HG02588 (cell line): ENCODE results near the gene EHBP1.

ENCODE experiments used
- ATAC-seq: cut with Tn5 transposase; IDR thresholded peaks from one replicate; pipeline ENCODE4 v1.9.1; 2021; ENCODE audit warnings: mild to moderate bottlenecking, moderate library complexity; ENCODE audit not compliant: unreplicated experiment

The EHBP1 gene

DNA sequence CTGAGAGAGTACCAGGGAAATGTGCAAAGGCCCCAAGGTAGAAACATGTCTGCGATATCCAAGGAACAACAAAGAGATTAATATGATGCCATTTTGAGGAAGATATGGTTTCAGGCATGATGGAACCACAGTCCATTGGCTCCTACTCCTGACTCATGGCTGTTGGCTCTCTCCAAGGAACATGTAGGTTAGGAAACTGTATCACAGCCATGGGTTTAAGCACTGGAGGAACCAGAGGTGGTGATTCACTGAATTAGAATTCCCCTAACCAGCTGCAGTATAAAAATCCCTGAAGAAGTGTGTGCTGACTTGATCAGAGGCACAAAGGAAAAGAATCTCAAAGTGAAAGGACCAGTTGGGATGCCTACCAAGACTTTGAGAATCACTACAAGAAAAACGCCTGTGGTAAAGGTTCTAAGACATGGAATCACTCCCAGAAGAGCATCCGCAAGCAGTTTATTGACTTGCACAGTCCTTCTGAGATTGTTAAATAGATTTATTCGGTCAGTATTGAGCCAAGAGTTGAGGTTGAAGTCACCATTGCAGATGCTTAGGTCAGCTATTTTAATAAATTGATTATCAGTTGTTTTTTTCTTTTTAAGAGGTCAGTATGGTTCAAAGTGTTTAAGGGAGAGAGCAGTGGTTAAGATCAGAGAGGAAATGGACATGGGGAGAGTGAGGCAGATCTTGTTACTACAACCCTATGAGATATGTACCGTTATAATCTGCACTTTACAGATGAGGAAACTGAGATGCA, 234.4 kb downstream of the EHBP1 start:
- ATAC-seq: no peak

DNA sequence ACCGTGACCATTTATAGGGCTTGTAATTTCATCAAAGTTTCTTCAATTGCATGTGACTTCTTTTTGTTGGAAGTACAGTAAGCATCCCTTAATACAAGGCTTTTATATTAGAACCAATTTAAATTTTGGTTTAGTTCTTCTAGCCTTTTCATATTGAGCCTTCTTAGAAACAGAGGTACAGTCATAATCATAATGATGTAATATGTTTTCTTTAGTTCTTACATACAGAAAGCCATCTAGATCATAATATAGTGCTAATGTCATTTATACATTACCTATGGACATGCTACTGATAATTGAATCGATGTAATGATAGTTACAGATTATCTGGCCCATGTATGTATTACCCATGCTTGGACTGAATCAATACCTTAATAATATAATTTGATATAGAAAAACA, 235.2 kb downstream of the EHBP1 start:
- ATAC-seq: no peak

DNA sequence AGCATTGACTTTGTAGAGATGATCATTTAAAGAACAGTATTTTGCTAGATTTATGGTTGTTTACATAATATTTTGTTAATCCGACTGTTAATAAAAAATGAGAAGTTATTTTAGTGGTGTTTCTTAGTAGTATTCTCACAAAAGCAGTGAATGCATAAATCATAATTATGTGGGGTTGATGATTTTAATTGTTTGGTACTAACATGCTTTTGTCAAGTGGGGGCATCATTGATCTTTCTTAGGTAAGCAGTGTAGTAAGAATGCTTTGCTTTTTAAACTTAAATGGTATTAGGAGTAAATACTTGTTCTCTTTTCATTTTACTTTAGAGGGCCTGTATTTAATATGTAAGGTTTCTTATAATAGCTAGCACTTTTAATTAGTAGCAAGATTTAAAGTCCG, 235.9 kb downstream of the EHBP1 start:
- no peak for ATAC-seq

DNA sequence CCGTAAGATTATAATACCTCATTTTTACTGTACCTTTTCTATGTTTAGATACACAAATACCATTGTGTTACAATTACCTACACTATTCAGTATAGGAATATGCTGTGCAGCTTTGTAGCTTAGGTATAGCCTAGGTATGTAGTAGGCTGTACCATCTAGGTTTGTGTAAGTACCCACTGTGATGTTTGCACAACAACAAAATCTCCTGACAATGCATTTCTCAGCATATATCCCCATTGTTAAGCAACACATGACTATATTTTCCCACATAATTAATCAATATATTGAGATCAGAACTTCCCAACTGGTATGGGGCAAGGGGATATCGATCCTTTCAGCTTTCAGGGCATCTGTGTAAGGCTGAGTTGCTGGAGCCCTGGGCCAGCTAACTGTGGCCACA, 238.8 kb downstream of the EHBP1 start:
- no peak for ATAC-seq

DNA sequence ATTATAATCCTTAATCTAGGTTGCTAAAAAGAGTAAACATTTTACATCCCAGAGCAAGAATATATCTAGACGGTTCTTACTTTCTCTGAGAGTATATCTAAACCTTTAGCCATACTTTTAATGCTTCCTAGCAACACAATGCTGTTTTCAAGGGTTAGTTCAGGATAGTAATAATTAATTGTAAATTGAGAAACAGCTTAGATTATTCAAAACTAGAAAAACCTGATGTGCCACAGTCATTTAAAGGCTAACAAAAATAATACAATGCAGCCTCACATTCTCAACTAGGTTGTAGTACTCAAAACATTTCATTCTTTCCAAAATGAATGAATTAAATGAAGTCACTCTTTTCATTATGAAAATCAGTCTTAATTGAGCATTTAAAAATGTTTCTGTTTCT, 241.9 kb downstream of the EHBP1 start:
- ATAC-seq: no peak

DNA sequence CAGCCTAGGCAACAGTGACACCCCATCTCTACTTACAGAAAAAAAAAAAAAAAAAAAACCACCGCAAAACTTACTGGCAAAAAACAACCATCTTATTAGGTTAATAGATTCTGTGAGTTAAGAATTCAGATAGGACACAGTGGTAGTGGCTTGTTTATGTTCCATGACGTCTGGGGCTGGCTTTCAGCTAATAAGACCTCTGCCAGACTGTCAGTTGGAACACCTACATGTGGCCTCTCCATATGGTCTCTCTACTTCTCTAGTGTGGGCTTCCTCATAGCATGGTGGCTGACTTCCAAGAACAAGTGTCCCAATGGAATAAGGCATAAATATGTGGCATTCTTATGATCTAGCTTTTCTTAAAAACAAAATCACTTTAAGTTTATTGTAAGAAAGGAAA, 251.1 kb downstream of the EHBP1 start:
- ATAC-seq: no peak

DNA sequence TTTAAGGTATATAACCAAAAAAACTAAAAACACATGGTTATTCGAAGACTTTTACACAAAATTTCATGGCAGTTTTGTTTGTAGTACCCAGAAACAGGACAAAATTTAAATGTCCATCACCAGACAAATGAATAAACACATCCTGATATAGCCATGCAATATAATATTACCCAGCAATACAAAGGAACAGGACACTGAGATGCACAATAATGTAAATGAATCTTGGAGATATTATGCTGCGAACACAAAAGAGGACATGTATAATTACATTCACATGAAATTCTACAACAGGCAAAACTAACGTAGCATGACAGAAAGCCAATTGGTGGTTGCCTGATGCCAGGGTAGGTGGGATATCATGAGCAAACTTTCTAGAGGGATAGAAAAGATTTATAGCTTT, 252.7 kb downstream of the EHBP1 start:
- no peak for ATAC-seq

DNA sequence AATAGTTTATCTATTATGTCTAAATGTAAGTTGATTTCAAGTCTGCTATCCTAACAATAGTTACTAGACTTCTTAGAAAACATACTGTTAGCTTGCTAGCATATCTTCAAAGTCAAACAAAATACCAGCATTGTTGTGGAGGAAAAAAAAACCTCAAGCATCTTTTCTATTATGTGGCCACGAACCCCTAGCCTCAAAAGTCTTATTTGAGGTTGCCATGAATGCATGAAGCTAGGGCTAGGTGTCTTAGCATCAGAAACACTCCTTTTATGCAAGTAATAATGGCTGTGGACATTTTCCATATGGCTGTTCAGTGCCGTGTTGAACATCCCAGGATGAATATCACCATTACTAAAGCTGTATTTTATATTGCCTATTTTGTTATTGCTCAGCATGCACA, 258.5 kb downstream of the EHBP1 start:
- ATAC-seq: no peak

DNA sequence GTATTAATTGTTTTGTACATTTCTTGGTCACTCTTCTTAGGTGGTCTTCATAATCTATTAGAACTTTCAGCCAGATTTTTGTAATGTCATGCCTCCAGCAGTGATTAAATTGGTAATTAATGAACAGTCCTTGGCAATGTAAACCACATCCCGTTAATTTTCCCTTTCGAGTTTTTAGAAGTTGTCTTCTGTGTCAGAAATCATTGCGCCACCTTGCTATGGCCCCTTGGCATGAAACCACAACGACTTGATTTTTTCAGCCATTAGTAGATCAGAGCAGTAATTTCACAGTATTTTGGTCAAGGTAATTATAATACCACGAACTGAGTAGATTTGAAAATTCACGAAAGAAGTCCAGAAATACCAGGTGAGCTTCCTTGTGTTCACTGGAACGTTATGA, 259.2 kb downstream of the EHBP1 start:
- ATAC-seq: no peak

DNA sequence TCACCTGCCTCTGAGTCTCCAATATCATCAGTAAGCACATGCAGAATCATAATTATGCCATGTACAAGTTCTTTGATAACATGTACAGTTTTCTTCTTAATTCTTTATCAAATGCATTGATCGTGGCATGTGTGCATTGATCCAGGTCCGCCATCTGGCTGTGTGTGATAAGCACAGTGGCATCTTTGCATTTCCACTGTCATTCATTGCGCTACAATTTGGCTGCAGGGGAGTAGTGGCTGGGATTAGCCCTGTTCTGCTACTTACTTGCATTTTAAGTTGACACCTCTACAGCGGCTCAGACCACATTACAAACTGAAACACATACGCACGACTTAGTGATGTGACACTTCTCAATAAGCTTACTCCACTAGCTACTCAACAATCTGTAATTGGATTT, 261.5 kb downstream of the EHBP1 start:
- ATAC-seq: no peak

DNA sequence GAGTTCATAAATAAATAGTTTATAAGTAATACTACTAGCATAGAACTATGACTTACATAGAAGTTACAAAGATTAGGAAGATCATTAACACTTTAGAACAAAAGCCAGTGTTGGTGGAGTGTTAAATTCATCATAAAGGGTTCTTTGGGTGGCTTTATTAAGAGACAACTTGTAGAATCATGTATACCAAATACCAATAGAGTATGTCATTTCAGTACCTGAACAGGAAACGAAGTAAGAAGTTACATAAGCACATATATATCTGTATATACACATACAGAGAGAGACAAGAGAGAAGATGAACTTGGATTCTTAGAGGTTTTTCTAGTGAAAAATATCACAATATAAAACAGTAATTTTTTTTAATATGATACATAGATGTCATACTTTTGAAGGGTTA, 262.7 kb downstream of the EHBP1 start:
- ATAC-seq: no peak

DNA sequence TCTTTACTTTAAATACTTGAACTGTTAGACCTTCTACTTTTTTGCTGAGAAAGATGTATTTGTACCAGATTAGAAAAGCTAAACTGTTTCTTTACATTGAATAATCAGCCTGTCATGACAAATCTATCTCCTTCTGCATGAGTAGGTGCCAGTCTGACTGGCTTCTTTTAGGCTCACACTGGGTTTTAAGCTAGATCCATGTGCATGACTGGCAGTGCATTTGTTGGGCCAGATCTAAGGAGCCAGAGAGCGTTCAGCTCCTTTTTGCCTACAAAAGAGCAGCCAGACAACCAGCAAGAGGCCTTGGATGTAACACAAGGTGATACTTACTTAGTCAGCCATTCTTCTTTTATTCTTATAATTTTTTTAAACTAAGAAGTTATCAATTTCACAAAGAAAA, 263.2 kb downstream of the EHBP1 start:
- ATAC-seq: no peak

DNA sequence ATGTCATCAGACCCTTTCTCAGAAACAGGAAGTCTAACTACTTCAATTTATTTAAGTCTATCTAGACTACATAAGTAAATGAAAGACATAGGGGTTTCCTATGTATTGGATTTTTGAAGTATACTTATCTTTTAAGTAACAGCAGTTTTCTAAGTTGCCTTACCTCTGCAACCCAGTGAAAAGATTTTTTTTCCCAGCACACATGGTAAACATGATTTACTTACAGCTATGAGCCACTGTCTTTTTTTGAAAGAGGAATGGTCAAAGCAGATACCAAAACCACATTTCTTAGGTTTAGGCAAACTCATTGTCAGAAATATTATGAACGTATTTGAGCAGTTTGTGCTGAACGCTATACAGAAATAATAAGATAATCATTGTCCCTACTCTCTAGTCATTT, 266.4 kb downstream of the EHBP1 start:
- no peak for ATAC-seq

DNA sequence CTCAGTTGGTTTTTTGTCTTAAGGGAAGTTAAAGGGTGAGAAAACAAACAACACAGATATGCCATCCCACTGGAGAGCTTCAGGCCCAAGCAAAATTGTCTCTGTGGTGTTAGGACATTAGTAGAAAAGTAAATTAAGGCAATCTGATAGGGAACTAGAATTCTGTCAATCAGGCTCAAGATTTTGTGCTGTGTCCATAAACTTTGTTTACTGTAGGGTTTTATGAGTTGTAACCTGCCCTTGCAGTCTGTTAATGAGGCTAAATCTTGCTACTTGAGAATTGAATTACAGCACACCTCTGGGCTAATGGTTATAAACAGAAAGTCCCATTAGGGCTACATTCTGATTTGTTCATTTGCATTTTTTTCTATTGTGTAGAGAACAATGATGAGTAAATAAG, 267.1 kb downstream of the EHBP1 start:
- ATAC-seq: no peak

DNA sequence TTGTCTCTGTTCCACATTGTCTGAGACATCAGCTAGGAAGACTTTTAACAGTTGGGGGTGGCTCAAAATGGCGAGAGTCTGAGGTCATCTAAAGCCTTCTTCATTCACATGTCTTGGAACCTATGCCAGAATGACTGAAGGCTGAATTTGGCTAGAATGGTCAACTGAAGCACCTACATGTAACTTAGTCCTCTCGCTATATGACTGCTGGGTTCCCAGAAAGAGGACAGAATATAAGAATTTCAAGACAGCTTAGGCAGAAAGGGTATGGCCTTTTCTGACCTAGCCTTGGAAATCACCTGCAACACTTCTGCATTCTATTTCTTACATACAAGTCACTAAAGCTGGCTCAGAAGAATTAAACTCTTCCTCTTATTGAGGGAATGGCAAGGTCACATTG, 269.5 kb downstream of the EHBP1 start:
- no peak for ATAC-seq

DNA sequence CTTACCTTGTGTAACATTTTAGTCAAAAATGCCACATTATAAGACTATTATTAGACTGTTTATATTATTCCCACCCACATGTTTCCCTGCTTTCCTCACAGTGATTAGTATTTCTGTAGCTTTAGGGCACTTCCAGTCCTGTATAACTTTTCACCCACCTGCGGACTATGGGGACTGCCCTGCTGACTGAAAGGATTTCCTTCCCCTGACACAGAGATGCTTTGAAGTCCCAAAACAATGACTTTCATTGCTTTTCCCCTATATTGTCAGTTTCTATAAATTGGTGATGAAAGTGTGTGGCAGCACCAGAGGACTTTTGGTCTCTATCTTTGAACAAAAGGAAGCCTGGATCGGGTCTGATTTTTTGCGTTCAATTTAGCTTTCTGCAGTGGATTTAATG, 286.1 kb downstream of the EHBP1 start:
- ATAC-seq: no peak

DNA sequence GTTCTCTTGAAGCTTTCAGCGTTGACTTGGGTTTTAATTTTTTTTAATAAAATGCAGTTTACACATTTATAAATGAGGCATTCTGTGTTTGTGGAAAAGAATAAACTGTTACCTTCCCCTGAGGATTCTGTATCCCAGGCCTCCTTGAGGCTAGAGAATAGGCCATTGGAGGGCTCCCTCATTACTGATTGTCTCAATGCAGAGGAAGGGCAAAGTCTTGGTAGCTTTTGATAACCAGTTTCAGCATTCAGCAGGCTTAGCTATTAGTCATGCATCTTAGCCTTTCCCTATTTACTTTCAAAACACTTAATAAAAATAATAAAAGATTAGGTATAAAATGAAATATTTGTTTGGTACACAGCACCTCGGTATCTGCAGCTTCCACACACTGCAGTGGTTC, 287.0 kb downstream of the EHBP1 start:
- ATAC-seq: no peak

DNA sequence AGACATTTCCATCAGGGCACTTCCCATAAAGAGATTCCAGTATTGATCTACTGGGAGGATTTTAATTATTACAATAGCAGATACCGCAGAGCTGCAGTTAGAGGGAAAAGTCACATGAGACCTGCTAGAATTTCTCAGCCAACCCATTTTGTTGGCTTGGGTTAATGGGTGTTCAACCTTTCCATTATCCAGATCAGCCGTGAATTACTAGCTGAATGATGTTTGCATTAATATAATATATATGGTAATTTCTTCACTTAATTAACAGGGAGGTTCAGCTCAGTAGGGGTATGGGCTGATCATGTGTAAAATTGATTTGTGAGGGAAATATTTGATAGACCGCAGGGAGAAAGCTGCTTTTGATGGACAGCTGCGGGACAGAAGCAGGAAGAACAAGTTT, 288.7 kb downstream of the EHBP1 start:
- no peak for ATAC-seq

DNA sequence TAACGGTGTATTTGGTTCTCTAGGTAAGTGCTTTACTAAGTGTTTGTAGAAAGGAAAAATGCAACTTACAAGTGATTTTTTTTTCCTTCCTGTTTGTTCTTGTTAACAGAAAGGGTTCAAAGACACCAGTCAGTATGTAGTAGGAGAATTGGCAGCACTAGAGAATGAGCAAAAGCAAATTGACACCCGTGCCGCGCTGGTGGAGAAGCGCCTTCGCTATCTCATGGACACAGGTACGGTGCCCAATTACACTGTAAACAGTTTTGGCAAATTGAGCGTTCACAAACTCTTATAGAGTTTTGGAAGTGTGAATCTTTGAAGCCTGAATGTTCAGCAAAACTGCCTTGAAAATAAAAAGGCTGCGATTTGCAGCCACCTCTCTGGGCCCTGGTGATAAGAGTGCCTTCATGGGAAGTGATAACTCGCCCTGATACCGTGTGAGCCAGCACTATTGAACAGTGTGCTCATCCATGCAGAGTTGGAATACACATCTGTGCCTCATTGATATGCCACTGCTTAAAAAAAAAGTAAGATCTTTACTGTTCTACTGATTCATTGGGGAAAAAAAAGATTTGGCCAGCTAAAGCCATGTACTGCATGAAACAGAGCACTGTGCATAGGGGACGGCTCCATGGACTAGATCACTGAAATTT, 291.1 kb downstream of the EHBP1 start:
- no peak for ATAC-seq

DNA sequence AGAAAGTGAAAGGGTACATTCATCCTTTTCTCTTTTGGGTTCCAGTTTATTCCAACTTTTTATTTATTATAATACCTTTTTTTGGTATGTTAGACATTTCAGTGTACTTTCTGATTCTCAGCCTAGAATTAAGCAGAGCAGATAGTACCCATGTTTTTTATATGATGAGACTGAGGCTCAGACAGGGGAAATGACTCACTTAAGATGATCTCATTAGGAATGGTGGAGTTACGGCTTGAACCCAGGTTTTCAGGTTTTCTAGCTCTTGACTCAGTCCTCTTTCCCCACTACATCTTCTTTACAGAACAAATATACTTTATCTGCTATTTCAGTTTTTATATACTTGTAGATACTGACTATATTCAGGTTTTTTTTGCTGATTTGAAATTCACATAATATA, 293.4 kb downstream of the EHBP1 start:
- ATAC-seq: no peak

DNA sequence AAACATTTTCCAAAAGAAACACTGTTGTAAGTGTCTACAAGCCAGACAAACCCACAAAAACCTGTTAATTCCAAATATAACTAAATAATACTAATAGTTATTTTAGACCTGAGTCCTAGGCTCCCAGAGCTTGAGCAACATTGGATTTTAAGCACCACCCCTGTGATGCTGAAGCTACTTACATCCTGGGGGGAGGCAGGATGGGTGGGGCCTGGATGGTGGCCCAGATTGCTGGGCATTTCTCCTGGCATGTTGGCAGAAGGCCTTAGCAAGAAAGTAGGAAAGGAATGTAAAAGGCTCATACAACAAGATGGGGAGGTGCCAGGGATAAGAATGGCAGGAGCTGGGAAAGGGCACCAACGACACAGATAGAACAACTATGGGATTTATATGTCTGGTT, 294.4 kb downstream of the EHBP1 start:
- ATAC-seq: no peak

DNA sequence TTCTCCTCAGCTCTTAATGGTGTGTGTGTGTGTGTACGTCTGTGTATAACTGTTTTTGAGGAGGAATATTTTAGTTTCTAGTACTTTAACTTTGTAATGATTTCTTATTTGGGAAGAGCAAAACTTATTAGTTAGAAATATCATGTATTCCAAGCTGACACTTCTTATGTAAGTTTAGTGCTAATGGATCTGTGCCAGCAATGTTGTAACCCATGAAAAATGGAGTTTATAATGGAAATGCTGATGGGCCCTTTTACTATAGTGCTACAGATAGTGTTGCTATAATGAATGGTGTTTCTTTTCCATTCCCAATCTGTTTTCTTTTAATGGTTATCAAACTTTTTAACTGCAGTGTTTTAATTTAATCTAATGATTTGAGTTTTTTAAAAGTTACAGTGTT, 295.3 kb downstream of the EHBP1 start:
- ATAC-seq: no peak

DNA sequence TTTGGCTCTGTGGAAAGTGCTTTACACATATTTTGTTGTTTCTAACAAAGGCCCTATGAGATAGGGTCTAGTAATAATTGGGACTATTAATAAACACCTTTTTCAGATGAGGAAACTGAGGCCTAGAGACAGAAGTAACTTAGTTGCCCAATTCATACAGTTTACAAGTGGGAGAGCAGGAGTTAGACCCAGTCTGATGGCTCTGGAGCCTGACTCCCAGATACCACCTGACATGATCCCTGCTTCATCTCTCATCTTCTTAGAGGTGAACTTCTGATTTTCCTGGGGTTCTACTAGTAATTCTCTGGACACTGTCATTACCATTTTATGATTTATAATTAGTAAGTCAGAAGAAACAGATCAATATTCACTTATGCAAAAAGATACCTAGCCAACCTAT, 296.1 kb downstream of the EHBP1 start:
- no peak for ATAC-seq
